Upper lobe of left lung (tissue), 6 donors: ENCODE results near the gene ALLC. TPM values are rescaled to one million over a fixed set of nuclear protein-coding genes. Genes with fewer than 3 reads are reported as not detected.

Experiments used
- ATAC-seq, 2 donors: fragments of 200-7000 bp; cut with Tn5 transposase; one replicate each; pipeline ENCODE4 v1.9.1; 2022; ENCODE audit warnings: mild to moderate bottlenecking in 2 of 2, moderate library complexity in 2 of 2; ENCODE audit not compliant: low FRiP score in 2 of 2
- DNase-seq, 2 donors: peaks; one replicate each; pipeline ENCODE4 v3.0.0-alpha.2; 2019 to 2020
- H3K27ac ChIP-seq, 4 donors: fragments of 200-600 bp; sonication (generic); one replicate each; pipeline ENCODE4 v1.5.1; 2016 to 2019
- H3K27me3 ChIP-seq, 4 donors: fragments of 200-600 bp; sonication (generic); one replicate each; pipeline ENCODE4 v1.5.1; 2017 to 2019
- H3K36me3 ChIP-seq, 4 donors: fragments of 200-600 bp; sonication (generic); one replicate each; pipeline ENCODE4 v1.5.1; 2016 to 2019
- H3K4me1 ChIP-seq, 4 donors: fragments of 200-600 bp; sonication (generic); one replicate each; pipeline ENCODE4 v1.5.1; 2018 to 2019
- H3K4me3 ChIP-seq, 4 donors: fragments of 200-600 bp; sonication (generic); one replicate each; pipeline ENCODE4 v1.5.1; 2017 to 2019; ENCODE audit warnings: mild to moderate bottlenecking in 2 of 4, moderate library complexity in 1 of 4
- H3K9me3 ChIP-seq, 4 donors: fragments of 200-600 bp; sonication (generic); one replicate each; pipeline ENCODE4 v1.5.1; 2018 to 2019
- CTCF ChIP-seq, 6 experiments: fragments of 450-650 bp in 4 of 6; fragments of 200-600 bp in 2 of 6; sonication (generic) in 2 of 6; IDR thresholded peaks; one replicate each; pipeline ENCODE4 v1.5.1; 2016 to 2019; ENCODE audit warnings: antibody characterized with exemption in 6 of 6
- EP300 ChIP-seq, 4 donors: sonication (generic); formaldehyde crosslinking; IDR thresholded peaks; one replicate each; pipeline ENCODE4 v1.5.1; 2017; ENCODE audit warnings: antibody characterized with exemption in 4 of 4, control low read depth in 2 of 4
- POLR2A ChIP-seq, 4 donors: fragments of 450-650 bp; IDR thresholded peaks; one replicate each; pipeline ENCODE4 v1.5.1; 2016 to 2017; ENCODE audit warnings: antibody characterized with exemption in 4 of 4, mild to moderate bottlenecking in 2 of 4
- POLR2AphosphoS5 ChIP-seq, 2 donors: sonication (generic); formaldehyde crosslinking; IDR thresholded peaks; one replicate each; pipeline ENCODE4 v1.5.1; 2017; ENCODE audit warnings: antibody characterized with exemption in 2 of 2
- WGBS, 2 donors: methylation state at CpG; one replicate each; pipeline ENCODE4 v1.1.5; 2017 to 2018; 5-methylcytosine and 5-hydroxymethylcytosine counted together
- total RNA-seq, 6 donors: library from RNA; depleted of rRNA in 4 of 6; stranded (reverse); fragments of >200 nt in 4 of 6; gene quantifications; one replicate each; pipeline versions ENCODE4 v1.1.0 to v1.2.1, GENCODE V29; 2016 to 2021
- donor health status: DM: no; HTN: no; CAD: no; lungs with moderate emphysema.
- donor health status: DM: no; HTN: yes; CAD: no; lungs with severe emphysema.

Gene ALLC
- total RNA-seq, 6 donors from 2014 or later: not detected

- Histone ChIP-seq H3K4me1 (no peaks in the 10 kb centered on the region), H3K27ac (no peak overlapping the region), H3K4me3 (no peak overlapping the region), H3K36me3 (no peaks in the 10 kb centered on the region), H3K27me3 (no peaks in the 10 kb centered on the region), H3K9me3 (no peaks in the 10 kb centered on the region)
- WGBS, 2 donors: 93 to 96% methylated on average over 19 of the region's 19 CpGs
- ATAC-seq (no peak), DNase-seq (peak in 1 of 2 donors; percentile 68)
- no peak for TF ChIP-seq EP300 (IDR thresholded peaks at IDR 0.05)
- TF ChIP-seq CTCF (IDR thresholded peaks at IDR 0.05): no peak
- TF ChIP-seq POLR2A (IDR thresholded peaks at IDR 0.05): no peak
- TF ChIP-seq POLR2AphosphoS5 (IDR thresholded peaks at IDR 0.05): no peak
Observed at GRCh38 chr2:3739313-3739712, 81.3 kb downstream of the ALLC start.

GRCh38 chr2:3741396-3741795, 83.4 kb downstream of the ALLC start:
- 52 to 65% methylated on average over 8 of the region's 8 CpGs for WGBS, 2 donors
- H3K9me3 ChIP-seq: no peaks in the 10 kb centered on the region
- DNase-seq: no peak

GRCh38 chr2:3741867-3742602, 84.0 kb downstream of the ALLC start:
- Histone ChIP-seq H3K4me1 (no peaks in the 10 kb centered on the region), H3K36me3 (no peaks in the 10 kb centered on the region), H3K9me3 (no peaks in the 10 kb centered on the region), H3K27ac (no peak overlapping the region), H3K27me3 (no peaks in the 10 kb centered on the region), H3K4me3 (no peak overlapping the region)
- 91 to 92% methylated on average over 11 to 13 of the region's 13 CpGs for WGBS, 2 donors
- TF ChIP-seq POLR2AphosphoS5 (IDR thresholded peaks at IDR 0.05) (no peak), CTCF (IDR thresholded peaks at IDR 0.05) (no peak), EP300 (IDR thresholded peaks at IDR 0.05) (no peak), POLR2A (IDR thresholded peaks at IDR 0.05) (no peak)
- ATAC-seq (no peak), DNase-seq (no peak)

More at GRCh38 chr2:3741396-3741795, 83.4 kb downstream of the ALLC start:
- Histone ChIP-seq H3K27me3 (no peaks in the 10 kb centered on the region), H3K4me3 (no peak overlapping the region), H3K36me3 (no peaks in the 10 kb centered on the region), H3K27ac (no peak overlapping the region), H3K4me1 (no peaks in the 10 kb centered on the region)
- no peak for ATAC-seq
- TF ChIP-seq POLR2AphosphoS5 (IDR thresholded peaks at IDR 0.05): no peak
- TF ChIP-seq CTCF (IDR thresholded peaks at IDR 0.05): no peak
- TF ChIP-seq EP300 (IDR thresholded peaks at IDR 0.05): no peak
- TF ChIP-seq POLR2A (IDR thresholded peaks at IDR 0.05): no peak

- no peaks in the 10 kb centered on the region for H3K36me3 ChIP-seq
- WGBS, 2 donors: 88% methylated on average over 5 of the region's 5 CpGs
- no peaks in the 10 kb centered on the region for H3K27me3 ChIP-seq
- H3K4me1 ChIP-seq: no peaks in the 10 kb centered on the region
- H3K9me3 ChIP-seq: no peaks in the 10 kb centered on the region
- no peak overlapping the region for H3K27ac ChIP-seq
- no peak overlapping the region for H3K4me3 ChIP-seq
- DNase-seq: no peak
- TF ChIP-seq POLR2A (IDR thresholded peaks at IDR 0.05): no peak
- no peak for ATAC-seq
Observed at GRCh38 chr2:3742743-3743508, 84.9 kb downstream of the ALLC start.

- no peak for ATAC-seq
- Histone ChIP-seq H3K27me3 (no peaks in the 10 kb centered on the region), H3K4me1 (no peaks in the 10 kb centered on the region), H3K36me3 (no peaks in the 10 kb centered on the region), H3K4me3 (no peak overlapping the region), H3K27ac (no peak overlapping the region), H3K9me3 (no peaks in the 10 kb centered on the region)
- TF ChIP-seq POLR2A (IDR thresholded peaks at IDR 0.05) (no peak), CTCF (IDR thresholded peaks at IDR 0.05) (no peak), EP300 (IDR thresholded peaks at IDR 0.05) (no peak), POLR2AphosphoS5 (IDR thresholded peaks at IDR 0.05) (no peak)
- WGBS, 2 donors: 90 to 94% methylated on average over 12 of the region's 12 CpGs
- no peak for DNase-seq
Observed at GRCh38 chr2:3743951-3744555, 86.1 kb downstream of the ALLC start.
